B cell (primary cell): ENCODE results near the gene TMPRSS7. TPM values are rescaled to one million over a fixed set of nuclear protein-coding genes. Genes with fewer than 3 reads are reported as not detected.
A peak's percentile ranks its signal among the peaks of the same experiment; 100 is the strongest.

Experiments
- ATAC-seq: fragments of 200-7000 bp; cut with Tn5 transposase; one replicate; pipeline ENCODE4 v1.10.0; 2021; ENCODE audit warnings: low read depth, mild to moderate bottlenecking, moderate number of reproducible peaks, moderate library complexity
- CTCF ChIA-PET: fragments of 350-600 bp; sonication (Branson Sonifier 250); formaldehyde crosslinking; loops from one replicate; lab custom pipeline; 2021; ENCODE audit warnings: antibody characterized with exemption, inconsistent platforms; lab: Charles Lee
- POLR2A ChIA-PET: fragments of 350-600 bp; sonication (Branson Sonifier 250); formaldehyde crosslinking; loops from one replicate; lab custom pipeline; 2021; ENCODE audit warnings: antibody characterized with exemption; lab: Charles Lee
- DNase-seq: peaks from one replicate; pipeline ENCODE4 v3.0.0; 2013
- H2AFZ ChIP-seq: 2 replicates; pipeline ENCODE4 v1.6.1; 2012; ENCODE audit warnings: mild to moderate bottlenecking, low read depth, low read length; ENCODE audit not compliant: insufficient read depth, poor library complexity, severe bottlenecking
- H3K27ac ChIP-seq, 2 donors: 1 replicate in 1 of 2; 2 replicates in 1 of 2; pipeline ENCODE4 v1.5.1; 2012 to 2013; ENCODE audit warnings: low read length in 2 of 2, mild to moderate bottlenecking in 2 of 2, moderate library complexity in 1 of 2
- H3K27me3 ChIP-seq, 4 experiments: fragments of 200-600 bp in 1 of 4; sonication (generic) in 1 of 4; replicated peaks in 1 of 4; 1 replicate in 2 of 4; 2 replicates in 2 of 4; pipeline versions ENCODE4 v1.6.1 to v1.7.0; 2013 to 2016; ENCODE audit warnings: low read length in 3 of 4, mild to moderate bottlenecking in 2 of 4, mixed read lengths in 1 of 4, moderate library complexity in 1 of 4; ENCODE audit not compliant: insufficient read depth in 4 of 4, control insufficient read depth in 3 of 4; ENCODE audit errors: control extremely low read depth in 1 of 4
- H3K36me3 ChIP-seq, 2 experiments: replicated peaks in 1 of 2; 1 replicate in 1 of 2; 2 replicates in 1 of 2; pipeline versions ENCODE4 v1.6.1 to v1.7.1; 2013; ENCODE audit warnings: low read length in 1 of 2; ENCODE audit not compliant: insufficient read depth in 2 of 2, control insufficient read depth in 1 of 2; ENCODE audit errors: control extremely low read depth in 1 of 2, extremely low read depth in 1 of 2
- H3K4me1 ChIP-seq, 2 donors: fragments of 200-600 bp in 1 of 2; sonication (generic) in 1 of 2; 1 replicate in 1 of 2; 2 replicates in 1 of 2; pipeline versions ENCODE4 v1.5.1 to v1.6.1; 2013 to 2017; ENCODE audit warnings: low read length in 2 of 2; ENCODE audit not compliant: control insufficient read depth in 2 of 2, insufficient read depth in 2 of 2
- H3K4me2 ChIP-seq: replicated peaks from 2 replicates; pipeline ENCODE3; 2012; ENCODE audit warnings: mild to moderate bottlenecking, low read depth, low read length; ENCODE audit not compliant: poor library complexity, severe bottlenecking
- H3K4me3 ChIP-seq, 5 experiments: fragments of 200-600 bp in 1 of 5; sonication (generic) in 1 of 5; 1 replicate in 3 of 5; 2 replicates in 2 of 5; pipeline versions ENCODE4 v1.5.1 to v1.7.0; 2011 to 2016; ENCODE audit warnings: low read length in 4 of 5, mild to moderate bottlenecking in 4 of 5, low read depth in 2 of 5, control low read depth in 1 of 5, moderate library complexity in 1 of 5; ENCODE audit not compliant: insufficient read depth in 1 of 5; ENCODE audit errors: control extremely low read depth in 1 of 5, extremely low read depth in 1 of 5
- H3K79me2 ChIP-seq: fragments of 200-600 bp; sonication (generic); one replicate; pipeline ENCODE4 v1.6.0; 2016; ENCODE audit warnings: low read length; ENCODE audit not compliant: control insufficient read depth, insufficient read depth
- H3K9ac ChIP-seq: fragments of 200-600 bp; sonication (generic); 2 replicates; pipeline ENCODE4 v1.6.1; 2017; ENCODE audit warnings: mild to moderate bottlenecking, low read length, moderate library complexity
- H3K9me3 ChIP-seq, 3 donors: one replicate each; pipeline versions ENCODE4 v1.6.1 to v1.7.1; 2013; ENCODE audit warnings: low read length in 2 of 3; ENCODE audit not compliant: control insufficient read depth in 2 of 3, insufficient read depth in 1 of 3; ENCODE audit errors: control extremely low read depth in 1 of 3
- H4K20me1 ChIP-seq: 2 replicates; pipeline ENCODE4 v1.6.0; 2012; ENCODE audit warnings: mild to moderate bottlenecking, low read length; ENCODE audit not compliant: insufficient read depth, control insufficient read depth, poor library complexity, severe bottlenecking
- H3K27ac Mint-ChIP-seq: one replicate; pipeline ENCODE4 v1.8.0; 2021; ENCODE audit warnings: mixed read lengths
- H3K27me3 Mint-ChIP-seq: one replicate; pipeline ENCODE4 v1.8.0; 2021; ENCODE audit warnings: mixed read lengths
- H3K4me1 Mint-ChIP-seq: one replicate; pipeline ENCODE4 v1.8.0; 2021; ENCODE audit warnings: mixed read lengths
- H3K4me3 Mint-ChIP-seq: one replicate; pipeline ENCODE4 v1.8.0; 2021; ENCODE audit warnings: mixed read lengths
- H3K9me3 Mint-ChIP-seq: one replicate; pipeline ENCODE4 v1.8.0; 2022; ENCODE audit warnings: mixed read lengths; ENCODE audit not compliant: insufficient read depth
- CTCF ChIP-seq: fragments of 200-600 bp; IDR thresholded peaks from one replicate; pipeline ENCODE4 v1.8.0; 2022; ENCODE audit warnings: antibody characterized with exemption, mild to moderate bottlenecking
- EZH2 ChIP-seq: IDR thresholded peaks from 2 replicates; pipeline ENCODE4 v1.6.1; 2012; ENCODE audit warnings: borderline replicate concordance, low read depth, mild to moderate bottlenecking, moderate library complexity, low read length; ENCODE audit not compliant: insufficient read depth, poor library complexity, severe bottlenecking
- WGBS: methylation state at CpG from one replicate; pipeline ENCODE4 v1.1.5; 2013; ENCODE audit warnings: missing lambda C conversion rate; ENCODE audit not compliant: insufficient coverage; 5-methylcytosine and 5-hydroxymethylcytosine counted together
- intact Hi-C: fragments of 100-400 bp; cut with micrococcal nuclease; formaldehyde crosslinking; loops from one replicate; pipeline ENCODE4 v1.10.0; 2022
- polyA plus RNA-seq: library from polyadenylated mRNA; depleted of rRNA; stranded (reverse); fragments of >200 nt; gene quantifications from 2 replicates; pipeline ENCODE4 v1.2.3, GENCODE V29; 2012
- total RNA-seq, 2 donors: library from RNA; stranded (reverse); fragments of 120-200 nt in 1 of 2; gene quantifications; 1 replicate in 1 of 2; 2 replicates in 1 of 2; pipeline versions ENCODE4 v1.2.3 to v1.2.4, GENCODE V29; 2013 to 2022

Gene TMPRSS7
- total and polyA plus RNA-seq, 2 donors (not counting 1 experiment from before 2014, with no cell fraction given): not detected

GRCh38 chr3:112011376-112011940, 23.1 kb upstream of the TMPRSS7 start:
- H3K4me3 Mint-ChIP-seq: no peak overlapping the region
- H3K9me3 Mint-ChIP-seq: no peaks in the 10 kb centered on the region
- peaks cover 9% of the 10 kb centered on the region for H3K4me1 Mint-ChIP-seq
- Histone ChIP-seq H3K4me3 (no peak overlapping the region), H3K79me2 (no peaks in the 10 kb centered on the region), H3K9ac (no peak overlapping the region), H3K9me3 (no peaks in the 10 kb centered on the region), H2AFZ (no peak overlapping the region), H3K36me3 (no peaks in the 10 kb centered on the region), H3K27me3 (no peaks in the 10 kb centered on the region), H3K27ac (no peak overlapping the region), H3K4me1 (peaks cover 0 to 3% of the 10 kb centered on the region in 2 donors), H3K4me2 (no peak overlapping the region), H4K20me1 (no peaks in the 10 kb centered on the region)
- POLR2A ChIA-PET: no interaction called here
- no peaks in the 10 kb centered on the region for H3K27me3 Mint-ChIP-seq
- TF ChIP-seq CTCF (no peak), EZH2 (no peak)
- intact Hi-C loops: no loop called here
- ATAC-seq (no peak), DNase-seq (no peak)
- CTCF ChIA-PET: interaction anchor here (1.4 to 4.8 kb wide), 5 partner anchors 13 to 32 kb away, joined by 3 to 81 read pairs (median 10); no protein-coding TSS in a partner anchor
- WGBS: 75% methylated on average over 4 of the region's 6 CpGs
- H3K27ac Mint-ChIP-seq: no peak overlapping the region

- intact Hi-C loops: no loop called here
- DNase-seq (no peak), ATAC-seq (no peak)
- CTCF ChIA-PET: interaction anchor here (0.6 to 6.2 kb wide), 22 partner anchors 9 to 436 kb away, joined by 3 to 117 read pairs (median 4); partner anchors contain the start of genes ABHD10, TAGLN3 and TMPRSS7
- H3K4me2 ChIP-seq: no peak overlapping the region
- TF ChIP-seq CTCF: no peak
- TF ChIP-seq EZH2: no peak
- H3K9ac ChIP-seq: no peak overlapping the region
- no peak overlapping the region for H3K27ac ChIP-seq
- H3K4me3 ChIP-seq: no peak overlapping the region
- WGBS: 93% methylated on average over 1 of the region's 6 CpGs
- peak overlapping the region; percentile 53 for H2AFZ ChIP-seq
- H4K20me1 ChIP-seq: no peaks in the 10 kb centered on the region
- H3K4me1 Mint-ChIP-seq: peaks cover 9% of the 10 kb centered on the region
- H3K9me3 ChIP-seq: no peaks in the 10 kb centered on the region
- H3K4me1 ChIP-seq: peaks cover 0 to 3% of the 10 kb centered on the region in 2 donors
- H3K79me2 ChIP-seq: no peaks in the 10 kb centered on the region
- POLR2A ChIA-PET: no interaction called here
- H3K9me3 Mint-ChIP-seq: no peaks in the 10 kb centered on the region
- H3K27me3 ChIP-seq: no peaks in the 10 kb centered on the region
- no peak overlapping the region for H3K27ac Mint-ChIP-seq
- H3K4me3 Mint-ChIP-seq: no peak overlapping the region
- H3K27me3 Mint-ChIP-seq: no peaks in the 10 kb centered on the region
- no peaks in the 10 kb centered on the region for H3K36me3 ChIP-seq
Observed at GRCh38 chr3:112012205-112012992, 22.1 kb upstream of the TMPRSS7 start.
